ENCODE results near the gene ZNF407. TPM values are rescaled to one million over a fixed set of nuclear protein-coding genes. Genes with fewer than 3 reads are reported as not detected.

The ZNF407 gene
- total and polyA plus RNA-seq, 4 donors, result 1.9 to 16.5 (median 6.6) TPM

- DNase-seq (ENCODE audit: low spot score), result no peak
- no peaks in the 10 kb centered on the region for H3K27me3 ChIP-seq (ENCODE audit: control insufficient read depth in 4 of 4, insufficient read depth in 4 of 4, low read length in 3 of 4)
- no peak for TF ChIP-seq FOXA1 (IDR thresholded peaks at IDR 0.05)
- TF ChIP-seq FOXA2 (IDR thresholded peaks at IDR 0.05), result no peak
- TF ChIP-seq TAF1 (conservative IDR thresholded peaks at IDR 0.05), result no peak
- peak overlapping the region in 1 of 2 donors; percentile 79 for H3K27ac ChIP-seq (ENCODE audit: low read depth in 1 of 2, low read length in 2 of 2)
- 95% methylated on average over 28 of the region's 28 CpGs for WGBS
- no peaks in the 10 kb centered on the region for H3K36me3 ChIP-seq (ENCODE audit: control insufficient read depth in 4 of 4, insufficient read depth in 3 of 4, low read depth in 1 of 4, low read length in 3 of 4)
- H3K9ac ChIP-seq (ENCODE audit: low read depth in 1 of 2, low read length in 2 of 2), result no peak overlapping the region
- H3K9me3 ChIP-seq (ENCODE audit: control insufficient read depth in 4 of 4, low read length in 3 of 4), result peaks cover 0 to 3% (median under 1%) of the 10 kb centered on the region in 4 donors
- H3K4me3 ChIP-seq (ENCODE audit: low read depth in 1 of 3, low read length in 3 of 3), result no peak overlapping the region
- no peaks in the 10 kb centered on the region for H3K4me1 ChIP-seq (ENCODE audit: control insufficient read depth in 4 of 4, insufficient read depth in 4 of 4, low read length in 3 of 4)
Measured at GRCh38 chr18:75071866-75072671, 474.4 kb downstream of the ZNF407 start.

GRCh38 chr18:75072672-75073371, 475.2 kb downstream of the ZNF407 start:
- WGBS, result 95% methylated on average over 21 of the region's 21 CpGs
- Histone ChIP-seq H3K27ac (ENCODE audit: low read depth in 1 of 2, low read length in 2 of 2) (no peak overlapping the region), H3K4me3 (ENCODE audit: low read depth in 1 of 3, low read length in 3 of 3) (no peak overlapping the region), H3K9ac (ENCODE audit: low read depth in 1 of 2, low read length in 2 of 2) (no peak overlapping the region), H3K36me3 (ENCODE audit: control insufficient read depth in 4 of 4, insufficient read depth in 3 of 4, low read depth in 1 of 4, low read length in 3 of 4) (no peaks in the 10 kb centered on the region), H3K27me3 (ENCODE audit: control insufficient read depth in 4 of 4, insufficient read depth in 4 of 4, low read length in 3 of 4) (no peaks in the 10 kb centered on the region), H3K4me1 (ENCODE audit: control insufficient read depth in 4 of 4, insufficient read depth in 4 of 4, low read length in 3 of 4) (no peaks in the 10 kb centered on the region), H3K9me3 (ENCODE audit: control insufficient read depth in 4 of 4, low read length in 3 of 4) (peaks cover 0 to 3% (median under 1%) of the 10 kb centered on the region in 4 donors)
- TF ChIP-seq HNF4G (IDR thresholded peaks at IDR 0.05) (no peak), SP1 (IDR thresholded peaks at IDR 0.05) (no peak), RAD21 (IDR thresholded peaks at IDR 0.05) (no peak), EGR1 (IDR thresholded peaks at IDR 0.05; ENCODE audit: low read depth in 2 of 2) (no peak), FOXA2 (IDR thresholded peaks at IDR 0.05) (no peak), JUND (IDR thresholded peaks at IDR 0.05) (no peak), MAX (IDR thresholded peaks at IDR 0.05) (no peak), HNF4A (conservative IDR thresholded peaks at IDR 0.05) (no peak), TAF1 (conservative IDR thresholded peaks at IDR 0.05) (no peak), ZBTB33 (IDR thresholded peaks at IDR 0.05) (no peak), REST (IDR thresholded peaks at IDR 0.05) (no peak), CTCF (IDR thresholded peaks at IDR 0.05; ENCODE audit: low read depth, low read length, missing input control) (no peak), YY1 (IDR thresholded peaks at IDR 0.05) (no peak), RXRA (IDR thresholded peaks at IDR 0.05) (no peak), GABPA (IDR thresholded peaks at IDR 0.05 in 1 of 2, conservative IDR thresholded peaks at IDR 0.05 in 1 of 2) (no peak), FOXA1 (IDR thresholded peaks at IDR 0.05) (no peak), NR2F2 (IDR thresholded peaks at IDR 0.05) (no peak)
- peak; percentile 10 for DNase-seq (ENCODE audit: low spot score)
